ENCODE data around the gene ORC3. TPM values are rescaled to one million over a fixed set of nuclear protein-coding genes. Genes with fewer than 3 reads are reported as not detected.

ORC3 gene
- total RNA-seq: 10 to 100 TPM in 3 of 4 donors, 1 to 10 TPM in 1; 6.2 to 43.9 (median 24.8) TPM

DNA sequence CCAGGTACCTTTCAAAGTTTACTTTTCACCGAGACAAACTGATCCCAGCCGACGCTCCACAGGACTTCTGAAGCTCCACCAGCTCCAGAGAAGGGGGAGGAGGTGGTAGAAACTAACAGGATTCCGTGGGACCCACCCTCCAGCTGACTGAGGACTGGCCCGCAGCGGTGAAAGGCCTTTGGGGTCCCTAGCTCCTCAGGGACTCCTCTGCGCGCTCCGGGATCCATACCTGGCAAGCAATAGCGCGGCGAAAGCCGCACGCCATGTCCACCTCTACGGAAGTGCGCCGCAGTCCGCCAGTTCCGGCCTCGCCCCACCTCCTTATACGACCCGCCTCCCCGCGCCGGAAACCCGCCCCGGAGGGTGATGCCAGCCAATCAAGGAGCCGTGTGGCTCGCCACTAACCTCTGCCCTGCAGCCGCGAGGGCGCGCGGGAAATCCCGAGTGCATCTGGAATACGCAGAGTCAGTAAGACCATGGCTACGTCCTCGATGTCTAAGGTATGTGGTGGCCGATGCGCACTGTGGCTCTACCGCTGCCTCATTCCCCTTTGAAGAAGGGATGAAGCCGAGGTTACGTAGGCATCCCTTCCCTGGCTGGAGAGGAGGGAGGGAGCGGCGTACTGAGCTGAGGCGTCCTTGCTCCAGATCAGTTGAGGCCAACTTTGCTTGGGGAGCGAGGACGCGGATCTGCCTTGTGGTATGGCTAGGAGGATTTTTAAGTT is at the start of gene ORC3, which contains the start of gene RARS2:
ORC3 (plus strand) TSS at position 443 of the 724 bp plus-strand sequence; CDS start at position 477, 34 bp downstream.
RARS2 (minus strand) TSS at position 295 of the 724 bp plus-strand sequence; CDS start at position 265, 30 bp downstream.
- peak within 1 kb of the TSS; percentile 71 to 85 for H3K27ac ChIP-seq
- TF ChIP-seq, protein P1, sequence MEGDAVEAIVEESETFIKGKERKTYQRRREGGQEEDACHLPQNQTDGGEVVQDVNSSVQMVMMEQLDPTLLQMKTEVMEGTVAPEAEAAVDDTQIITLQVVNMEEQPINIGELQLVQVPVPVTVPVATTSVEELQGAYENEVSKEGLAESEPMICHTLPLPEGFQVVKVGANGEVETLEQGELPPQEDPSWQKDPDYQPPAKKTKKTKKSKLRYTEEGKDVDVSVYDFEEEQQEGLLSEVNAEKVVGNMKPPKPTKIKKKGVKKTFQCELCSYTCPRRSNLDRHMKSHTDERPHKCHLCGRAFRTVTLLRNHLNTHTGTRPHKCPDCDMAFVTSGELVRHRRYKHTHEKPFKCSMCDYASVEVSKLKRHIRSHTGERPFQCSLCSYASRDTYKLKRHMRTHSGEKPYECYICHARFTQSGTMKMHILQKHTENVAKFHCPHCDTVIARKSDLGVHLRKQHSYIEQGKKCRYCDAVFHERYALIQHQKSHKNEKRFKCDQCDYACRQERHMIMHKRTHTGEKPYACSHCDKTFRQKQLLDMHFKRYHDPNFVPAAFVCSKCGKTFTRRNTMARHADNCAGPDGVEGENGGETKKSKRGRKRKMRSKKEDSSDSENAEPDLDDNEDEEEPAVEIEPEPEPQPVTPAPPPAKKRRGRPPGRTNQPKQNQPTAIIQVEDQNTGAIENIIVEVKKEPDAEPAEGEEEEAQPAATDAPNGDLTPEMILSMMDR (IDR thresholded peaks at IDR 0.05): no peak
- peak; percentile 28 to 86 for TF ChIP-seq POLR2A (IDR thresholded peaks at IDR 0.05)
- H3K4me1 ChIP-seq: peaks cover 8 to 14% of the 10 kb centered on the region in 2 donors
- no peaks in the 10 kb centered on the region for H3K27me3 ChIP-seq
- no peaks in the 10 kb centered on the region for H3K9me3 ChIP-seq
- peak; percentile 94 to 96 for DNase-seq
- intact Hi-C loops (cut with DNase I; ENCODE audit: low total_unique reads): no loop called here
- peak within 1 kb of the TSS; percentile 58 to 87 for H3K4me3 ChIP-seq
- H3K36me3 ChIP-seq: no peaks in the 10 kb centered on the region

DNA sequence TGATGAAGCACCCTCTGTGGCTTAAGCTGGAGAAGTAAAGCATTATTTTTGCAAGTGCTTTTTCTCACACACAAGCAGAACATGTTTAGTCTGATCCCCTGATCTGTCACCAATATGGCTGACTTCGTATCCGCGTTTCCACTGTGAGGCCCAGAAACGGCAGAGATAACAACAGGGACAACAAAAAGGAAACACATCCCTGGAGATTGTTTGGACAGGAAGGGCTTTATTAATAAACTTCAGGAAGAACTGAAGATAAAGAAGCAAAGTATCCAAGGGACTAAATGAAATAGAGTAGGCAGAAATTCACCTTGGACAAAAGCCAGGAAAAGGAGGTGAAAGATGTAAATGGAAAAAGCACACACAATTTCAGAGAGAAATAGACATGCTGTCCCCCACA is 49.4 kb upstream of the ORC3 start:
- no peak overlapping the region for H3K27ac ChIP-seq
- H3K4me3 ChIP-seq: no peak overlapping the region
- no peak for TF ChIP-seq POLR2A (IDR thresholded peaks at IDR 0.05)
- TF ChIP-seq, protein P1 (IDR thresholded peaks at IDR 0.05): no peak
- no peaks in the 10 kb centered on the region for H3K9me3 ChIP-seq
- H3K27me3 ChIP-seq: no peaks in the 10 kb centered on the region
- no peak for DNase-seq
- H3K4me1 ChIP-seq: no peaks in the 10 kb centered on the region
- intact Hi-C loops (cut with DNase I; ENCODE audit: low total_unique reads): no loop called here
- H3K36me3 ChIP-seq: no peaks in the 10 kb centered on the region

DNA sequence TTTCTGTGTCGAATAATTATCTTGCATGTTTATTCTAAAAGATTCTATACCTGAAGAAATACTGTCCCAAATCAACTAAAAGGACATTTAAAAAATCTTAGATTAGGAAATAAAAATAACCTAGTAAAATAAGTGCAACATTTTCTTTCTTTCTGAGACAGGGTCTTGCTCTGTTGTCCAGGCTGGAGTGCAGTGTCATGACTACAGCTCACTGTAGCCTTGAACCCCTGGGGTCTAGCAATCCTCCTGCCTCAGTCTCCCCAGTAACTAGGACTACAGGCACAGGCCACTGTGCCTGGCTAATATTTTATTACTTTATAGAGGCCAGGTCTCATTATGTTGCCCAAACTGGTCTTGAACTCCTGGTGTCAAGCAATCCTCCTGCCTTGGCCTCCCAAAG is 48.9 kb upstream of the ORC3 start:
- Histone ChIP-seq H3K4me1 (no peaks in the 10 kb centered on the region), H3K36me3 (no peaks in the 10 kb centered on the region), H3K27ac (no peak overlapping the region), H3K9me3 (no peaks in the 10 kb centered on the region), H3K27me3 (no peaks in the 10 kb centered on the region), H3K4me3 (no peak overlapping the region)
- TF ChIP-seq POLR2A (IDR thresholded peaks at IDR 0.05): no peak
- TF ChIP-seq, protein P1 (IDR thresholded peaks at IDR 0.05): no peak
- DNase-seq: no peak
- intact Hi-C loops (cut with DNase I; ENCODE audit: low total_unique reads): no loop called here

- no peaks in the 10 kb centered on the region for H3K27me3 ChIP-seq
- H3K4me1 ChIP-seq: no peaks in the 10 kb centered on the region
- no peaks in the 10 kb centered on the region for H3K9me3 ChIP-seq
- no peak overlapping the region for H3K27ac ChIP-seq
- no peaks in the 10 kb centered on the region for H3K36me3 ChIP-seq
- DNase-seq: no peak
- intact Hi-C loops (cut with DNase I; ENCODE audit: low total_unique reads): no loop called here
- H3K4me3 ChIP-seq: no peak overlapping the region
- TF ChIP-seq, protein P1 (IDR thresholded peaks at IDR 0.05): no peak
- TF ChIP-seq POLR2A (IDR thresholded peaks at IDR 0.05): no peak
These were observed 48.2 kb upstream of the ORC3 start for GRCh38 chr6:87541744-87542143.

GRCh38 chr6:87543696-87544473 is 46.0 kb upstream of the ORC3 start:
- no peaks in the 10 kb centered on the region for H3K4me1 ChIP-seq
- no peaks in the 10 kb centered on the region for H3K9me3 ChIP-seq
- no peak overlapping the region for H3K4me3 ChIP-seq
- H3K36me3 ChIP-seq: no peaks in the 10 kb centered on the region
- TF ChIP-seq, protein P1 (IDR thresholded peaks at IDR 0.05): no peak
- TF ChIP-seq POLR2A (IDR thresholded peaks at IDR 0.05): no peak
- no peaks in the 10 kb centered on the region for H3K27me3 ChIP-seq
- no peak for DNase-seq
- intact Hi-C loops (cut with DNase I; ENCODE audit: low total_unique reads): no loop called here
- H3K27ac ChIP-seq: no peak overlapping the region

All from uterus (tissue), 4 donors.